Measurements from ENCODE around the gene EPB41L5.
"Not testable (repeated sequence)": the region's sequence is repeated elsewhere in the genome, so short reads cannot be mapped to it uniquely, and the experiment has no call there.

Gene EPB41L5

GRCh38 chr2:120104772-120105171, 91.9 kb downstream of the EPB41L5 start:
- no peak for DNase-seq

GRCh38 chr2:120105360-120105759, 92.5 kb downstream of the EPB41L5 start:
- DNase-seq = no peak

GRCh38 chr2:120108049-120108448, 95.2 kb downstream of the EPB41L5 start:
- DNase-seq = no peak

- no peak for DNase-seq
These were observed 95.9 kb downstream of the EPB41L5 start for GRCh38 chr2:120108749-120109148.

- DNase-seq = peak; percentile 81
These were observed 96.5 kb downstream of the EPB41L5 start for GRCh38 chr2:120109186-120110061.

GRCh38 chr2:120110062-120110362, 97.1 kb downstream of the EPB41L5 start:
- no peak for DNase-seq

GRCh38 chr2:120110507-120110906, 97.6 kb downstream of the EPB41L5 start:
- peak; percentile 76 for DNase-seq

GRCh38 chr2:120111193-120111592, 98.3 kb downstream of the EPB41L5 start:
- no peak for DNase-seq

GRCh38 chr2:120118018-120118417, 105.1 kb downstream of the EPB41L5 start:
- no peak for DNase-seq

GRCh38 chr2:120118471-120118870, 105.6 kb downstream of the EPB41L5 start:
- DNase-seq = no peak

- DNase-seq = not testable (repeated sequence)
These were observed 108.5 kb downstream of the EPB41L5 start for GRCh38 chr2:120121337-120121736.

- no peak for DNase-seq
These were observed 110.2 kb downstream of the EPB41L5 start for GRCh38 chr2:120123090-120123489.

GRCh38 chr2:120125195-120125594, 112.3 kb downstream of the EPB41L5 start:
- no peak for DNase-seq

- no peak for DNase-seq
These were observed 115.3 kb downstream of the EPB41L5 start for GRCh38 chr2:120128216-120128615.

GRCh38 chr2:120132190-120132589, 119.3 kb downstream of the EPB41L5 start:
- no peak for DNase-seq

- DNase-seq = no peak
These were observed 119.8 kb downstream of the EPB41L5 start for GRCh38 chr2:120132691-120133090.

- DNase-seq = no peak
These were observed 120.8 kb downstream of the EPB41L5 start for GRCh38 chr2:120133572-120134244.

- no peak for DNase-seq
These were observed 121.4 kb downstream of the EPB41L5 start for GRCh38 chr2:120134263-120134662.

- DNase-seq = not testable (repeated sequence)
These were observed 122.1 kb downstream of the EPB41L5 start for GRCh38 chr2:120135013-120135412.

- no peak for DNase-seq
These were observed 128.0 kb downstream of the EPB41L5 start for GRCh38 chr2:120140866-120141265.

- no peak for DNase-seq
These were observed 128.6 kb downstream of the EPB41L5 start for GRCh38 chr2:120141300-120142069.

- peak; percentile 12 for DNase-seq
These were observed 129.8 kb downstream of the EPB41L5 start for GRCh38 chr2:120142528-120143219.

GRCh38 chr2:120148229-120148628, 135.4 kb downstream of the EPB41L5 start:
- no peak for DNase-seq
